ENCODE measurements around the gene C10orf95.
"Not testable (repeated sequence)": the region's sequence is repeated elsewhere in the genome, so short reads cannot be mapped to it uniquely, and the experiment has no call there.

The C10orf95 gene

GRCh38 chr10:102451105-102451969 is at the start of gene C10orf95:
Gene C10orf95 (minus strand): TSS chr10:102451543. CDS start chr10:102451093, 450 bp downstream.
- DNase-seq = no peak

GRCh38 chr10:102500686-102501085 is 49.3 kb upstream of the C10orf95 start:
- DNase-seq = not testable (repeated sequence)

GRCh38 chr10:102499356-102499755 is 48.0 kb upstream of the C10orf95 start:
- DNase-seq = no peak

DNA sequence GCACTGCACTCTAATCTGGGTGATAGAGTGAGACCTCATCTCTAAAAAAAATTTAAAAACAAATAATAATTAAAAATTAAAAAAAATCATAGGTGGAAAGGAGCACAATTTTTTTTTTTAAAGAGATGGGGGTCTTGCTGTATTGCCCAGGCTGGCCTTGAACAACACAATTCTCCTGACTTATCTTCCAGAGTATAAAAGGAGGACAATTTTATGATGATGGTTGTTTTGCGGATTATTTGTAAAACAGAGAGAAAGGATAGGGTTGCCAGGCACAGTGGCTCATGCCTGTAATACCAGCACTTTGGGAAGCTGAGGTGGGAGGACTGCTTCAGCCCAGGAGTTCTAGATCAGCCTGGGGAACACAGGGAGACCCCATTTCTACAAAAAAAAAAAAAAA is 46.2 kb upstream of the C10orf95 start:
- DNase-seq = no peak

DNA sequence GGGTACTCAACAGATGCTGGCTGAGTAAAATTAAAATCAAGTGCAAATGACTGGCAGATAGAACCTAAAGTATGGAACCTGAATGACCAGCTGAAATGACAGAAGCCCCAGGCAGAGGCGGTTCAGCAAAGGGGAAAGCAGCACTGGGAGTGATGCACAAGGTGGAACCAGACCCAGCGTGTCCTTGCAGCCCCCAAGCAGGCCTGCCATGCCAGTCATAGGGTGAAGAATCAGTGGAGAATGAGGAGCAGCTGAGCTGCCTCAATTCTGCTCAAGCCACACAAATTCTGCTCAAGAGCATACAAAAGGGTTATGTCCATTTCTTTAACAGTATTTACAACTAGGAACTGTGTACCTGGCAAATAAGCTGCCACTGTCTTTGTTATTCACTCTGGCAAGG is 42.4 kb upstream of the C10orf95 start:
- DNase-seq = no peak

- no peak for DNase-seq
Measured at GRCh38 chr10:102492983-102493382, 41.6 kb upstream of the C10orf95 start.

GRCh38 chr10:102492344-102492939 is 41.1 kb upstream of the C10orf95 start:
- no peak for DNase-seq

DNA sequence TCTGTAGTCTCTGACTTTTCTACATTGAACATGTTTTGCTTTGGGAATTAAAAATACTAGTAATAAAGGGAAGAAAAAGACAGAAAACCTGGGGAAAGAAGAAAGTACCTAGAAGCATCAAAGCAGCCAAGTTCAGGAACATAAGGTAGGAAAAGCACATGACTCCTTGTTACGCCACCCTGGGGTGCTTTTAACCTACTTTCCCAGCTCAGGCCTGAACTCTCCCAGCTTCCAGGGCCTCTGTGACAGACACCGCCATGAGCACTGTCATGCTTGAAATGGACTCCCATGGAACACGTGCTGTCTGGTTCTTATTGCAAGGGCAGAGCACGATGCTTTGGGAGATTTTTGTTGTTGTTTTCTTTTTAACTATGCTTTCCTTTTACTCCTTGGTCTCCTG is 39.8 kb upstream of the C10orf95 start:
- no peak for DNase-seq

DNA sequence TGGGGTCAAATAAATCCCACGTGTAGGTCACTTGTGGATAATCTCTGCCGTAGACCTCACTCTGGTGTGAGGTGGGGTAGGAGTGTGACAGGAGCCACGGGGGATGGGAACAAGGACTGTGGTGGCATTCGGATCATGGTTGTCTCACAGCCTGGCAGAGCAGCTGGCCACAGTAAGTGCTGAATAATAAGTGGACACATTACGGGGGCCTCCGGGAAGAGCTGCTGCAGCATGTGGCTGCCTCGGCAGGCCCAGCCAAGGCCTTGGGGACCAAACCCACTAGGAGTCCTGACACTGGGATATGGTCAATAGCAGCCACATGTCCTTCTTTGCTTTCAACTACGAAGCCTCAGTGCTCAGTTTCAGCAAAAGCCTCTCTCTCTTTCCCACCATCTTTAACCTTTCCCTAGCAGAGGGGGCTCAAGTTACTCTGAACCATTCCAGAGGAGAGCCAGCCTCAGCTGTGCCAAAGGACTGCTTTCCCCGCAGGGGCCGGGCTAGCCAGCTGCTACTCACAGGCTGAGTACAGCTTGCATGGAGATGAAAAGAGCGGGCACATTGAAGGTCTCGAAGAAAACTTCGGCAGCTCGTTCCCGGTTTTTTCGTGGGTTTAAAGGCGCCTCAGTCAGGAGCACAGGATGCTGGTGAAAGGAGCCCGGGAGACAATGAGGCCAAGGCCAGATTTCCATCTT is 33.9 kb upstream of the C10orf95 start:
- DNase-seq = no peak

GRCh38 chr10:102484021-102484420 is 32.7 kb upstream of the C10orf95 start:
- no peak for DNase-seq

DNA sequence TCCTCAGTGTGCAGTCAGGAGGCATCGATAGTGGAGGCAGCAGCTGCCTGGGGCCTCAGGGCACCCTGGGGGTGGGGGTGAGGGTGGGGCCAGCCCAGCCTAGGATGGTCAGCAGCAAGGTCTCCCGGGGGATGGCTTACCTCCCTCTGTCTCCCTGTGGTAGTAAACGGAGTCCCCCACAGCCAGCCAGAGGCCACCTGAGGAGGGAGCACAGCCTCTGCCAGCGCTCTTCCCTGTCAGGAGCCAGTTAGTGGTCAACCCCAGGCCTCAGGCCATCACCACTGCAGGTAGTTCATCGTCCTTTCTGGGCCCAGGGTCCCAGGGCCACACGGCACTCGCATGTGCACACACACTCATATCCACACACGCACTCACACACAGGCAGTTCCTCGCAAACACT is 29.1 kb upstream of the C10orf95 start:
- no peak for DNase-seq

GRCh38 chr10:102479651-102480050 is 28.3 kb upstream of the C10orf95 start:
- DNase-seq = no peak

DNA sequence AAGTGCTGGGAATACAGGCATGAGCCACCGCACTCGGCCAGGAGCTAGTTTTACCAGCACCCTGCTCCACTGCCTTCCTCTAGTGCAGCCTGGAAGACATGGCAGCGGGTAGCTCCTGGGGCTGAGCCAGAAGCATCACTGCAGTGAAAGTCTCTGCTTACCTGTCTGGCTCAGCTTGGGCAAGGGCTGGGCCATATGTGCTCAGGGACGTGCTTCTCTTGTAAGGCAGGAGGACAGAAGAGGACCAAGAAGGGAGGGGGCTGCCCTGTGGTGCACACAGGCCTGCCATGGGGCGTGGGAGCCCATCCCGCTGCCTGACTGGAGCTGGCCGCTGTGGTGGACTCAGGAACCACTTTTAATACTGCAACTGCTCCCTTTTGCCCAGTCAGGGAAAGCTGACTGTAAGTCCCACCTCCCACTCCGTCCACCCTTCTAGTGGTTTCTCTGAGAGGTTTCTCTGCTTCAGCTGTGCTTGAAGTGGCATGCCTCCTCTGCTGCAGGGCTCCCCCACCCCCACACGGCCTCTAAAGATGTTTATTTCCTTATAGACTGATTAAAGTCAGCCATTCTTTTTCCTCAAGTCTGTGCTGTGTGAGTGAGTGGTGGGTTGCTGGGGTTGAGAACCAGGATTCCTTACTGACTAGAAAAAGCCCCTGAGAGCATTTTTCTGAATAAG is 25.3 kb upstream of the C10orf95 start:
- DNase-seq = no peak

DNA sequence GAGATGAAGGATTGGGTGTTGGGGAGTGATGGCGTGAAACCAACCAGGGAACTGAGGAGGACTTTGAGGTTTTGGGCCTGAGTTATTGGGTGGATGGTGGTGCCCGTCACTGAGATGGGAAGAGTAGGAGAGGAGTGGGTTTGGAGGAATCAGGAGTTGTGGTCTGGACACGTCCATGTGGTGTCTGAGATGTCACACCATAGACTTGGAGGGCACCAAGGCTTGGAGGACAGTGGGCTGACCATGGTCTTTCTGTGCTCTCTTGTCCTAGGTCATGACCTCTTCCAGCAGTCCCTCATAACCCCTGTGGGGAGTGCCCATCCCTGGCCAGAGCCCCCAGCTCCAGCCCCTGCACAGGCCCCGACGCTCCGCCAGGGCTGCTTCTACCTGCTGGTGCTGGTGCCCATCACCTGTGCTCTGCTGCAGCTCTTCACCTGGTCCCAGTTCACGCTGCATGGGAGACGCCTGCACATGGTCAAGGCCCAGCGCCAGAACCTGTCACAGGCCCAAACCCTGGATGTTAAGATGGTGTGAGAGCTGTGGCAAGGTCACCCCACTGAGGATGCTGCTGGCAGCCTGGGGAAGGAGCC is 24.2 kb upstream of the C10orf95 start:
- no peak for DNase-seq

GRCh38 chr10:102473445-102474331 is 22.3 kb upstream of the C10orf95 start:
- no peak for DNase-seq

DNA sequence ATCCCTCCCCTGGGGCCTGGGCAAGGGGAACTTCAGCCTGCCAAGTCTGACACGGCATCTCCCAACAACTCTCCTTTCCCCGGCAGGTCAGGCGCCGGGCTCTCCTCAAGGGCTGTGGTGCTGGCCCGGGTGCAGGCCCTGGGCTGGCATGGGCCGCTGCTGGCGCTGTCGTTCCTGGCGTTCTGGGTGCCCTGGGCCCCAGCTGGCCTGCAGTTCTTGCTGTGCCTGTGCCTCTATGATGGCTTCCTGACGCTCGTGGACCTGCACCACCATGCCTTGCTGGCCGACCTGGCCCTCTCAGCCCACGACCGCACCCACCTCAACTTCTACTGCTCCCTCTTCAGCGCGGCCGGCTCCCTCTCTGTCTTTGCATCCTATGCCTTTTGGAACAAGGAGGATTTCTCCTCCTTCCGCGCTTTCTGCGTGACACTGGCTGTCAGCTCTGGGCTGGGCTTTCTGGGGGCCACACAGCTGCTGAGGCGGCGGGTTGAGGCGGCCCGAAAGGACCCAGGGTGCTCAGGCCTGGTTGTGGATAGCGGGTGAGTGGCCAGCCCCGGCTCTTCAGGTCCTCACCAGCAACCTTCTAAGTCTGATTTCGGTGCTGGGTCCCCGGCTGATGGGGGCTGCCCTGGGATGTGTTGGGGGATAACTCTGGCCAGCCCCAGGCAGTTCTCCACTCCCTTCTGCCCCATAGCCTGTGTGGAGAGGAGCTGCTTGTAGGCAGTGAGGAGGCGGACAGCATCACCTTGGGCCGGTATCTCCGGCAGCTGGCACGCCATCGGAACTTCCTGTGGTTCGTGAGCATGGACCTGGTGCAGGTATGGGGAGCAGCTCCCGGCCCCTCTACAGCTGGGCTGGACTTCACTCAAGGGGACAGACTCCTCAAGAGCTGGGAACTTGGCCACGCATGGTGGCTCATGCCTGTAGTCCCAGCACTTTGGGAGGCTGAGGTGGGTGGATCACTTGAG is 19.5 kb upstream of the C10orf95 start:
- no peak for DNase-seq

- DNase-seq = no peak
Measured at GRCh38 chr10:102468683-102469082, 17.3 kb upstream of the C10orf95 start.

GRCh38 chr10:102467971-102468438 is 16.7 kb upstream of the C10orf95 start:
- DNase-seq = no peak

GRCh38 chr10:102467318-102467717 is 16.0 kb upstream of the C10orf95 start:
- no peak for DNase-seq

DNA sequence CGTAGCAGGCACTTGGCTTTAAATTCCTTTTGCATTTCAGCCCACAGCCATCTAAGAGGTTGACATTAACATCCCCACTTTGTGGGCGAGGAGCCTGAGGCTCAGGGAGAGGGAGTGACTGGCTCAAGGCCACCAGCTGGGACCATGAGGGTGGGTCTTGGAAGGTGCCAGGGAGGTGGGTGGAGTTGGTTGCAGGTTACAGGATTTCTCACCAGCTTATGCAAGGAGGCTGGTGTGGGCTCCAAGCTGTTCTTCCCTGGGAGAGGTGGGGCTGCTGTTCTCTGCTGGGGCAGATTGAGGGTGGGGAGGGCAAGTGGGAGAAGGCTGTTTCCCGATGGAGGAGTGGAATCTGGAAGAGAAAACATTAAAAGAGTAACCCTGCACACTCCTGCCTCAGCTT is 14.1 kb upstream of the C10orf95 start:
- DNase-seq = no peak

Data from NCI-H2171 (cell line).